GM12878 (cell line): ENCODE measurements around the gene BMERB1. TPM values are rescaled to one million over a fixed set of nuclear protein-coding genes. Genes with fewer than 3 reads are reported as not detected.

Source experiments
- ATAC-seq: fragments of 200-7000 bp; cut with Tn5 transposase; 3 replicates; pipeline ENCODE4 v1.9.1; 2020; ENCODE audit warnings: mild to moderate bottlenecking, moderate library complexity
- BruUV-seq: library from RNA; stranded (reverse); fragments of 400-500 nt; replicated peaks from 2 replicates; lab custom pipeline; 2021; lab: Mats Ljungman, UMichigan
- CTCF ChIA-PET: fragments of 300-600 bp; sonication (Branson Sonifier 250); formaldehyde crosslinking; extraction: SDS; loops from one replicate; lab custom pipeline; 2021; ENCODE audit warnings: inconsistent platforms; lab: Yijun Ruan, JAX
- POLR2A ChIA-PET: fragments of 350-600 bp; formaldehyde crosslinking; extraction: SDS; loops from one replicate; lab custom pipeline; 2021; ENCODE audit warnings: inconsistent platforms; lab: Charles Lee
- RAD21 ChIA-PET: fragments of 300-600 bp; sonication (Branson Sonifier 250); formaldehyde crosslinking; loops from one replicate; lab custom pipeline; 2023; ENCODE audit warnings: antibody characterized with exemption; ENCODE audit not compliant: unreplicated experiment; lab: Charles Lee
- SMC1A ChIA-PET: fragments of 300-600 bp; sonication (Branson Sonifier 250); formaldehyde crosslinking; loops from one replicate; lab custom pipeline; 2023; ENCODE audit not compliant: unreplicated experiment, uncharacterized antibody; lab: Charles Lee
- DNase-seq: peaks from one replicate; pipeline ENCODE4 v3.0.0-alpha.2; 2011; ENCODE audit warnings: low read depth, low spot score
- FAIRE-seq: peaks from 3 replicates; lab custom pipeline; 2011; peaks lifted over from hg19 to GRCh38; lab: Jason Lieb, UNC
- H2AFZ ChIP-seq: 2 replicates; pipeline ENCODE4 v1.6.0; 2011; ENCODE audit warnings: low read depth, low read length, control low read depth; ENCODE audit not compliant: control insufficient read depth
- H3K27ac ChIP-seq: 2 replicates; pipeline ENCODE4 v1.5.1; 2011; ENCODE audit warnings: control low read depth; ENCODE audit not compliant: control insufficient read depth, insufficient read depth
- H3K27me3 ChIP-seq, 2 experiments: replicated peaks in 1 of 2; 2 replicates each; pipeline versions ENCODE4 v1.6.0 to v1.6.1; 2011; ENCODE audit warnings: low read length in 1 of 2; ENCODE audit not compliant: control insufficient read depth in 2 of 2, insufficient read depth in 2 of 2
- H3K36me3 ChIP-seq, 2 experiments: 2 replicates each; pipeline ENCODE4 v1.5.1; 2011; ENCODE audit warnings: low read length in 1 of 2; ENCODE audit not compliant: control insufficient read depth in 2 of 2, insufficient read depth in 2 of 2
- H3K4me1 ChIP-seq: 2 replicates; pipeline ENCODE4 v1.6.1; 2011; ENCODE audit warnings: mild to moderate bottlenecking, low read length, moderate library complexity, mixed read lengths; ENCODE audit not compliant: control insufficient read depth, insufficient read depth
- H3K4me2 ChIP-seq: 2 replicates; pipeline ENCODE4 v1.6.0; 2011; ENCODE audit warnings: control low read depth; ENCODE audit not compliant: control insufficient read depth, insufficient read depth
- H3K4me3 ChIP-seq: fragments of 200-600 bp; sonication (generic); 2 replicates; pipeline ENCODE4 v1.5.1; 2016
- H3K79me2 ChIP-seq: 2 replicates; pipeline ENCODE4 v1.6.0; 2011; ENCODE audit warnings: low read length; ENCODE audit not compliant: control insufficient read depth, insufficient read depth
- H3K9ac ChIP-seq: 2 replicates; pipeline ENCODE4 v1.8.0; 2011; ENCODE audit warnings: low read length, control low read depth, mixed read lengths; ENCODE audit not compliant: control insufficient read depth, insufficient read depth
- H3K9me3 ChIP-seq: replicated peaks from 3 replicates; pipeline ENCODE4 v1.5.1; 2011; ENCODE audit warnings: mild to moderate bottlenecking, low read length; ENCODE audit not compliant: control insufficient read depth, insufficient read depth
- H4K20me1 ChIP-seq: 2 replicates; pipeline ENCODE4 v1.6.0; 2011; ENCODE audit not compliant: control insufficient read depth, insufficient read depth
- CHD1 ChIP-seq: IDR thresholded peaks from 2 replicates; pipeline ENCODE4 v1.6.1; 2012; ENCODE audit warnings: low read depth, low read length, improper control_type of control experiment
- JUNB ChIP-seq: IDR thresholded peaks from 2 replicates; pipeline ENCODE4 v1.6.1; 2016; ENCODE audit warnings: antibody characterized with exemption, mild to moderate bottlenecking
- KLF5 ChIP-seq: fragments of 450-650 bp; IDR thresholded peaks from 2 replicates; pipeline ENCODE4 v1.6.1; 2014; ENCODE audit warnings: mild to moderate bottlenecking; ENCODE audit not compliant: partially characterized antibody
- NFYB ChIP-seq: IDR thresholded peaks from 2 replicates; pipeline ENCODE4 v1.6.1; 2011; ENCODE audit warnings: low read depth, mild to moderate bottlenecking, low read length, improper control_type of control experiment, moderate library complexity; ENCODE audit not compliant: insufficient read depth
- PML ChIP-seq: IDR thresholded peaks from 2 replicates; pipeline ENCODE4 v1.6.1; 2012; ENCODE audit warnings: low read length, inconsistent platforms
- POLR2AphosphoS5 ChIP-seq: IDR thresholded peaks from 2 replicates; pipeline ENCODE4 v1.6.1; 2011; ENCODE audit warnings: mild to moderate bottlenecking, low read length, inconsistent platforms
- SIX5 ChIP-seq: IDR thresholded peaks from 2 replicates; pipeline ENCODE4 v1.6.1; 2011; ENCODE audit warnings: mild to moderate bottlenecking, low read depth, low read length, moderate library complexity; ENCODE audit not compliant: severe bottlenecking
- SMAD5 ChIP-seq: IDR thresholded peaks from 2 replicates; pipeline ENCODE4 v1.6.1; 2016; ENCODE audit warnings: antibody characterized with exemption, low read depth
- SPI1 ChIP-seq: IDR thresholded peaks from 2 replicates; pipeline ENCODE4 v1.6.1; 2011; ENCODE audit warnings: low read depth, mild to moderate bottlenecking, low read length, moderate library complexity, borderline replicate concordance; ENCODE audit not compliant: insufficient read depth
- TAF1 ChIP-seq: IDR thresholded peaks from 2 replicates; pipeline ENCODE4 v1.6.1; 2011; ENCODE audit warnings: mild to moderate bottlenecking, low read depth, low read length, borderline replicate concordance
- TCF12 ChIP-seq: IDR thresholded peaks from 2 replicates; pipeline ENCODE4 v1.6.1; 2011; ENCODE audit warnings: low read depth, mild to moderate bottlenecking, low read length
- YBX1 ChIP-seq: fragments of 450-650 bp; IDR thresholded peaks from 2 replicates; pipeline ENCODE4 v1.6.1; 2016; ENCODE audit warnings: antibody characterized with exemption
- ZNF207 ChIP-seq: fragments of 450-650 bp; IDR thresholded peaks from 2 replicates; pipeline ENCODE4 v1.6.1; 2014; ENCODE audit warnings: antibody characterized with exemption, mild to moderate bottlenecking, borderline replicate concordance
- ZNF622 ChIP-seq: fragments of 450-650 bp; IDR thresholded peaks from 2 replicates; pipeline ENCODE4 v1.6.1; 2017; ENCODE audit warnings: mild to moderate bottlenecking, inconsistent platforms
- WGBS: methylation state at CpG from one replicate; pipeline ENCODE4 v1.1.6; 2016; ENCODE audit warnings: low lambda C conversion rate; ENCODE audit not compliant: insufficient replicate concordance, insufficient coverage; ENCODE audit errors: missing lambda C conversion rate; 5-methylcytosine and 5-hydroxymethylcytosine counted together
- in situ Hi-C: fragments of 300-500 bp; cut with MboI; formaldehyde crosslinking; loops from 9 replicates; pipeline ENCODE4 v1.14.3; 2018; ENCODE audit warnings: mixed read lengths
- intact Hi-C: fragments of 100-400 bp; cut with micrococcal nuclease; formaldehyde crosslinking; loops from one replicate; pipeline ENCODE4 v1.14.2; 2022; ENCODE audit not compliant: unreplicated experiment
- polyA plus RNA-seq, 11 experiments: library from polyadenylated mRNA; depleted of rRNA in 4 of 11; unstranded in 6 of 11; stranded (reverse) in 5 of 11; fragments of >200 nt; fragmentation: Nextera tagmentation in 4 of 11; fragmentation: Illumina TruSeq in 1 of 11; extraction: Ambion mirVana in 4 of 11; extraction: Trizol in 1 of 11; gene quantifications; 1 replicate in 1 of 11; 2 replicates in 10 of 11; pipeline versions ENCODE4 v1.2.1 to v1.2.3, GENCODE V29; 2011 to 2016; ENCODE audit warnings: inconsistent platforms in 2 of 11, missing spikeins in 2 of 11, low read depth in 1 of 11
- total RNA-seq, 4 experiments: library from RNA; depleted of rRNA in 3 of 4; stranded (reverse); fragments of >200 nt in 3 of 4; fragmentation: Illumina TruSeq in 1 of 4; extraction: Trizol in 1 of 4; gene quantifications; 2 replicates each; pipeline versions ENCODE4 v1.2.1 to v1.2.3, GENCODE V29; 2013 to 2021
- TF ChIP-seq, protein P1 (sequence below): IDR thresholded peaks from 2 replicates; pipeline ENCODE4 v1.6.1; 2011; ENCODE audit warnings: low read depth, mild to moderate bottlenecking, low read length, moderate library complexity, borderline replicate concordance; ENCODE audit errors: extremely low read depth
- TF ChIP-seq, protein P2 (sequence below): IDR thresholded peaks from 2 replicates; pipeline ENCODE4 v1.6.1; 2012; ENCODE audit warnings: low read length, inconsistent platforms
- TF ChIP-seq, protein P3 (sequence below): IDR thresholded peaks from 2 replicates; pipeline ENCODE4 v1.6.1; 2011; ENCODE audit warnings: borderline replicate concordance, low read depth, mild to moderate bottlenecking, moderate library complexity, mixed read lengths, low read length; ENCODE audit not compliant: insufficient read depth; ENCODE audit errors: extremely low read length
- TF ChIP-seq, protein P4 (sequence below): fragments of 450-650 bp; IDR thresholded peaks from 2 replicates; pipeline ENCODE4 v1.6.1; 2017; ENCODE audit warnings: mild to moderate bottlenecking, moderate library complexity

The BMERB1 gene
- total and polyA plus RNA-seq, 10 of the 15 experiments (the other 5 are each of a cell fraction or from before 2014, with no cell fraction given), result 0.05 to 0.68 (median 0.34) TPM

DNA sequence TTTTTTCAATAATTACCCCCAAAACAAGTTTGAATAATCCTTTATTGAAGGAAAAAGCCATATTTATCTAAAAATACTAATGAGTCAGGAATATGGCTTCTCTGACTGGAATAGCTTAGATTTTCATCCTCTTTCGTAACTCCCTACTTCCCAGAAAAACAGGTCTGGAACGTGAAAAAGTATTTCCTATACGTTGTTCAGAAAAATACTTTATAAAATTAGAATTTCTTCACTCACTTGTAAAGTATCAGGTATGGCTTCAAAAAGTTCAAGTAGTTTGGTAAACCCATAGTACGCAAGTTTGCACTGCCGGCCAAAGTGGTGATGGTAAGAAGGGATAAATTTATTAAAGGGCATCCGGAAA lies 174.9 kb downstream of the BMERB1 start:
- 89% methylated on average over 6 of the region's 6 CpGs for WGBS
- Histone ChIP-seq H4K20me1 (no peaks in the 10 kb centered on the region), H2AFZ (no peak overlapping the region), H3K27me3 (no peaks in the 10 kb centered on the region), H3K79me2 (no peaks in the 10 kb centered on the region), H3K27ac (no peak overlapping the region), H3K9ac (no peak overlapping the region), H3K4me1 (no peaks in the 10 kb centered on the region), H3K36me3 (peaks cover 12 to 50% of the 10 kb centered on the region in 2 experiments), H3K4me3 (no peak overlapping the region), H3K9me3 (no peaks in the 10 kb centered on the region), H3K4me2 (no peak overlapping the region)
- intact Hi-C loops (no loop called here), in situ Hi-C loops (no loop called here)
- ATAC-seq (no peak), FAIRE-seq (no peak), DNase-seq (no peak)
- TF ChIP-seq ZNF207, result no peak
- no peak for TF ChIP-seq PML
- TF ChIP-seq, protein P1, sequence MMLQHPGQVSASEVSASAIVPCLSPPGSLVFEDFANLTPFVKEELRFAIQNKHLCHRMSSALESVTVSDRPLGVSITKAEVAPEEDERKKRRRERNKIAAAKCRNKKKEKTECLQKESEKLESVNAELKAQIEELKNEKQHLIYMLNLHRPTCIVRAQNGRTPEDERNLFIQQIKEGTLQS, result no peak
- TF ChIP-seq KLF5, result no peak
- TF ChIP-seq, protein P2, sequence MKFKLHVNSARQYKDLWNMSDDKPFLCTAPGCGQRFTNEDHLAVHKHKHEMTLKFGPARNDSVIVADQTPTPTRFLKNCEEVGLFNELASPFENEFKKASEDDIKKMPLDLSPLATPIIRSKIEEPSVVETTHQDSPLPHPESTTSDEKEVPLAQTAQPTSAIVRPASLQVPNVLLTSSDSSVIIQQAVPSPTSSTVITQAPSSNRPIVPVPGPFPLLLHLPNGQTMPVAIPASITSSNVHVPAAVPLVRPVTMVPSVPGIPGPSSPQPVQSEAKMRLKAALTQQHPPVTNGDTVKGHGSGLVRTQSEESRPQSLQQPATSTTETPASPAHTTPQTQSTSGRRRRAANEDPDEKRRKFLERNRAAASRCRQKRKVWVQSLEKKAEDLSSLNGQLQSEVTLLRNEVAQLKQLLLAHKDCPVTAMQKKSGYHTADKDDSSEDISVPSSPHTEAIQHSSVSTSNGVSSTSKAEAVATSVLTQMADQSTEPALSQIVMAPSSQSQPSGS, result no peak
- no peak for TF ChIP-seq TAF1
- no peak for TF ChIP-seq SIX5
- TF ChIP-seq ZNF622, result no peak
- TF ChIP-seq NFYB, result no peak
- TF ChIP-seq, protein P3, sequence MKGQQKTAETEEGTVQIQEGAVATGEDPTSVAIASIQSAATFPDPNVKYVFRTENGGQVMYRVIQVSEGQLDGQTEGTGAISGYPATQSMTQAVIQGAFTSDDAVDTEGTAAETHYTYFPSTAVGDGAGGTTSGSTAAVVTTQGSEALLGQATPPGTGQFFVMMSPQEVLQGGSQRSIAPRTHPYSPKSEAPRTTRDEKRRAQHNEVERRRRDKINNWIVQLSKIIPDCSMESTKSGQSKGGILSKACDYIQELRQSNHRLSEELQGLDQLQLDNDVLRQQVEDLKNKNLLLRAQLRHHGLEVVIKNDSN, result no peak
- TF ChIP-seq POLR2AphosphoS5, result no peak
- TF ChIP-seq, protein P4, sequence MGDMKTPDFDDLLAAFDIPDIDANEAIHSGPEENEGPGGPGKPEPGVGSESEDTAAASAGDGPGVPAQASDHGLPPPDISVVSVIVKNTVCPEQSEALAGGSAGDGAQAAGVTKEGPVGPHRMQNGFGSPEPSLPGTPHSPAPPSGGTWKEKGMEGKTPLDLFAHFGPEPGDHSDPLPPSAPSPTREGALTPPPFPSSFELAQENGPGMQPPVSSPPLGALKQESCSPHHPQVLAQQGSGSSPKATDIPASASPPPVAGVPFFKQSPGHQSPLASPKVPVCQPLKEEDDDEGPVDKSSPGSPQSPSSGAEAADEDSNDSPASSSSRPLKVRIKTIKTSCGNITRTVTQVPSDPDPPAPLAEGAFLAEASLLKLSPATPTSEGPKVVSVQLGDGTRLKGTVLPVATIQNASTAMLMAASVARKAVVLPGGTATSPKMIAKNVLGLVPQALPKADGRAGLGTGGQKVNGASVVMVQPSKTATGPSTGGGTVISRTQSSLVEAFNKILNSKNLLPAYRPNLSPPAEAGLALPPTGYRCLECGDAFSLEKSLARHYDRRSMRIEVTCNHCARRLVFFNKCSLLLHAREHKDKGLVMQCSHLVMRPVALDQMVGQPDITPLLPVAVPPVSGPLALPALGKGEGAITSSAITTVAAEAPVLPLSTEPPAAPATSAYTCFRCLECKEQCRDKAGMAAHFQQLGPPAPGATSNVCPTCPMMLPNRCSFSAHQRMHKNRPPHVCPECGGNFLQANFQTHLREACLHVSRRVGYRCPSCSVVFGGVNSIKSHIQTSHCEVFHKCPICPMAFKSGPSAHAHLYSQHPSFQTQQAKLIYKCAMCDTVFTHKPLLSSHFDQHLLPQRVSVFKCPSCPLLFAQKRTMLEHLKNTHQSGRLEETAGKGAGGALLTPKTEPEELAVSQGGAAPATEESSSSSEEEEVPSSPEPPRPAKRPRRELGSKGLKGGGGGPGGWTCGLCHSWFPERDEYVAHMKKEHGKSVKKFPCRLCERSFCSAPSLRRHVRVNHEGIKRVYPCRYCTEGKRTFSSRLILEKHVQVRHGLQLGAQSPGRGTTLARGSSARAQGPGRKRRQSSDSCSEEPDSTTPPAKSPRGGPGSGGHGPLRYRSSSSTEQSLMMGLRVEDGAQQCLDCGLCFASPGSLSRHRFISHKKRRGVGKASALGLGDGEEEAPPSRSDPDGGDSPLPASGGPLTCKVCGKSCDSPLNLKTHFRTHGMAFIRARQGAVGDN, result no peak
- no peak for TF ChIP-seq CHD1
- no peak for TF ChIP-seq JUNB
- TF ChIP-seq SMAD5, result no peak
- no peak for TF ChIP-seq YBX1
- TF ChIP-seq SPI1, result no peak
- no peak for TF ChIP-seq TCF12
- ChIA-PET SMC1A (interaction anchor here (1.8 kb wide), 1 partner anchor 13 kb away, joined by 4 read pairs; no protein-coding TSS in a partner anchor), POLR2A (no interaction called here), CTCF (interaction anchor here (0.7 to 1.0 kb wide), 3 partner anchors 9 to 25 kb away, joined by 3 read pairs; no protein-coding TSS in a partner anchor), RAD21 (no interaction called here)
- BruUV-seq, result no TSS peak
